ENCODE data around the gene DYNLT1.

DNA sequence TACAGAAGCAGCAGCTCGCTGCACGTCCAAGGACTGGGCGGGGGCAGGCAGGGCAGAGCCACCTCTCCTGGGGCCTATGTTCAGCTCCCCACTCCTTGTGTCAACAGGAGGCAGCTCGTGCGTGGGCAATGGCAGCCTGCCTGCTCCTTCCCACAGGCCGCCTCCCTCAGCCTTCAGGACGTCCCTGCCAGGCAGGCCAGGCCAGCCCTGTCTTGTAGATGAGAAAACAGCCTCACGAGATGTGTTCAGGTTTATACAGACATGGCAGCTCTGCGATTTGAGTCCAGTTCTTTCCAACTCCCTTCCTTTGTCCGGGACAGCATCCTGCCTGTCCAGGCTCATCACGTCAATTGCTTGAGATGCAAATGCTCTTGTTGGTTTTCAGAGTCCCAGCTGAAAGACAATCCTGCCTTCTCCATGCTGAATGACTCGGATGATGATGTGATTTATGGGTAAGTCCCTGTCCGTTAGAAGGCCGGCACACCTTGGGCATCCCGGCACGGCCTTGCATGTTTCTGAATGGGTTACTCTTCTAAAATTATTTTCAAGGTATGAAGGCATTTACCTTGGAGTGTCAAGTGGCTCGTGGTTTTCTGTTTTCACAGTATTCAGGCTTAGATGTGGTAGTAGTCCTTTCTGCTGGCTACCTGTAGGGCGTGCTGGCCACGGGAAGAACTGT, 13.5 kb downstream of the DYNLT1 start:
- TF ChIP-seq ARID2 (IDR thresholded peaks at IDR 0.05): no peak
- no peak for TF ChIP-seq POU5F1 (IDR thresholded peaks at IDR 0.05; ENCODE audit: borderline replicate concordance, low read depth, low read length, partially characterized antibody)
- TF ChIP-seq, protein P1, sequence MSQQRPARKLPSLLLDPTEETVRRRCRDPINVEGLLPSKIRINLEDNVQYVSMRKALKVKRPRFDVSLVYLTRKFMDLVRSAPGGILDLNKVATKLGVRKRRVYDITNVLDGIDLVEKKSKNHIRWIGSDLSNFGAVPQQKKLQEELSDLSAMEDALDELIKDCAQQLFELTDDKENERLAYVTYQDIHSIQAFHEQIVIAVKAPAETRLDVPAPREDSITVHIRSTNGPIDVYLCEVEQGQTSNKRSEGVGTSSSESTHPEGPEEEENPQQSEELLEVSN (IDR thresholded peaks at IDR 0.05; ENCODE audit: borderline replicate concordance in 1 of 2, extremely low read depth in 1 of 2, insufficient read depth in 1 of 2, insufficient read length in 1 of 2, low read depth in 1 of 2, low read length in 1 of 2, poor library complexity in 1 of 2, severe bottlenecking in 1 of 2): no peak
- no peak for TF ChIP-seq ZNF121 (CRISPR knock-in tag; conservative IDR thresholded peaks at IDR 0.05)
- no peak for TF ChIP-seq SMARCC2 (IDR thresholded peaks at IDR 0.05; ENCODE audit: low read depth)
- TF ChIP-seq, protein P2, sequence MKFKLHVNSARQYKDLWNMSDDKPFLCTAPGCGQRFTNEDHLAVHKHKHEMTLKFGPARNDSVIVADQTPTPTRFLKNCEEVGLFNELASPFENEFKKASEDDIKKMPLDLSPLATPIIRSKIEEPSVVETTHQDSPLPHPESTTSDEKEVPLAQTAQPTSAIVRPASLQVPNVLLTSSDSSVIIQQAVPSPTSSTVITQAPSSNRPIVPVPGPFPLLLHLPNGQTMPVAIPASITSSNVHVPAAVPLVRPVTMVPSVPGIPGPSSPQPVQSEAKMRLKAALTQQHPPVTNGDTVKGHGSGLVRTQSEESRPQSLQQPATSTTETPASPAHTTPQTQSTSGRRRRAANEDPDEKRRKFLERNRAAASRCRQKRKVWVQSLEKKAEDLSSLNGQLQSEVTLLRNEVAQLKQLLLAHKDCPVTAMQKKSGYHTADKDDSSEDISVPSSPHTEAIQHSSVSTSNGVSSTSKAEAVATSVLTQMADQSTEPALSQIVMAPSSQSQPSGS (CRISPR knock-in tag; IDR thresholded peaks at IDR 0.05): no peak
- no peak for TF ChIP-seq KDM1A (IDR thresholded peaks at IDR 0.05)
